K562 (cell line): Measurements from ENCODE around the gene GPX5. TPM values are rescaled to one million over a fixed set of nuclear protein-coding genes. Genes with fewer than 3 reads are reported as not detected.

ENCODE experiments used
- MYBL2 ChIP-seq, 2 experiments: fragments of 450-650 bp in 1 of 2; sonication (generic) in 1 of 2; formaldehyde crosslinking in 1 of 2; IDR thresholded peaks; 2 replicates each; pipeline versions ENCODE4 v1.6.1 to v1.8.1; 2017 to 2022; ENCODE audit warnings: borderline replicate concordance in 1 of 2, inconsistent platforms in 1 of 2, low read depth in 1 of 2, mild to moderate bottlenecking in 1 of 2, missing genetic modification reagents in 1 of 2, moderate library complexity in 1 of 2
- REST ChIP-seq, 2 experiments: fragments of 450-650 bp; formaldehyde crosslinking in 1 of 2; IDR thresholded peaks; 2 replicates each; pipeline versions ENCODE4 v1.4.0 to v1.6.1; 2014 to 2020; ENCODE audit warnings: mild to moderate bottlenecking in 2 of 2, borderline replicate concordance in 1 of 2, low read depth in 1 of 2
- TOE1 ChIP-seq, 2 experiments: fragments of 450-650 bp in 1 of 2; sonication (generic) in 1 of 2; formaldehyde crosslinking in 1 of 2; IDR thresholded peaks; 2 replicates each; pipeline versions ENCODE4 v1.7.1 to v1.8.0; 2016 to 2022; ENCODE audit warnings: borderline replicate concordance in 2 of 2, mild to moderate bottlenecking in 2 of 2, antibody characterized with exemption in 1 of 2, inconsistent platforms in 1 of 2, low read depth in 1 of 2, missing genetic modification reagents in 1 of 2, moderate library complexity in 1 of 2
- ZNF75A ChIP-seq: fragments of 450-650 bp; formaldehyde crosslinking; IDR thresholded peaks from 2 replicates; pipeline ENCODE4 v1.4.0; 2020; ENCODE audit warnings: mild to moderate bottlenecking
- polyA plus RNA-seq, 8 experiments: library from polyadenylated mRNA; depleted of rRNA in 4 of 8; stranded (reverse) in 5 of 8; unstranded in 3 of 8; fragments of >200 nt; fragmentation: Nextera tagmentation in 2 of 8; fragmentation: Illumina TruSeq in 1 of 8; extraction: Ambion mirVana in 2 of 8; extraction: Trizol in 1 of 8; gene quantifications; 2 replicates each; pipeline versions ENCODE4 v1.2.1 to v1.2.3, GENCODE V29; 2011 to 2014; ENCODE audit warnings: inconsistent platforms in 1 of 8, missing spikeins in 1 of 8
- total RNA-seq, 7 experiments: library from RNA; depleted of rRNA in 6 of 7; stranded (reverse); fragments of >200 nt in 6 of 7; fragmentation: Illumina TruSeq in 2 of 7; extraction: Trizol in 2 of 7; gene quantifications; 2 replicates each; pipeline versions ENCODE4 v1.2.1 to v1.2.3, GENCODE V29; 2011 to 2021; ENCODE audit warnings: low replicate concordance in 1 of 7
- TF ChIP-seq, protein P1 (sequence below), 2 experiments: fragments of 450-650 bp; conservative IDR thresholded peaks; 2 replicates each; pipeline ENCODE4 v1.6.1; 2017; ENCODE audit warnings: mild to moderate bottlenecking in 2 of 2, moderate library complexity in 2 of 2
- TF ChIP-seq, protein P2 (sequence below): fragments of 250-450 bp; sonication (Bioruptor Pico); IDR thresholded peaks from 2 replicates; pipeline ENCODE4 v1.8.0; 2022; ENCODE audit warnings: inconsistent platforms
- TF ChIP-seq, protein P3 (sequence below): conservative IDR thresholded peaks from 2 replicates; pipeline ENCODE4 v1.6.1; 2011; ENCODE audit warnings: low read depth, mild to moderate bottlenecking, low read length; ENCODE audit not compliant: control insufficient read depth

Gene GPX5
- total and polyA plus RNA-seq, 9 of the 15 experiments (the other 6 are each of a cell fraction or from before 2014, with no cell fraction given) = 0.07 to 0.18 (median 0.15) TPM; not detected in 6

DNA sequence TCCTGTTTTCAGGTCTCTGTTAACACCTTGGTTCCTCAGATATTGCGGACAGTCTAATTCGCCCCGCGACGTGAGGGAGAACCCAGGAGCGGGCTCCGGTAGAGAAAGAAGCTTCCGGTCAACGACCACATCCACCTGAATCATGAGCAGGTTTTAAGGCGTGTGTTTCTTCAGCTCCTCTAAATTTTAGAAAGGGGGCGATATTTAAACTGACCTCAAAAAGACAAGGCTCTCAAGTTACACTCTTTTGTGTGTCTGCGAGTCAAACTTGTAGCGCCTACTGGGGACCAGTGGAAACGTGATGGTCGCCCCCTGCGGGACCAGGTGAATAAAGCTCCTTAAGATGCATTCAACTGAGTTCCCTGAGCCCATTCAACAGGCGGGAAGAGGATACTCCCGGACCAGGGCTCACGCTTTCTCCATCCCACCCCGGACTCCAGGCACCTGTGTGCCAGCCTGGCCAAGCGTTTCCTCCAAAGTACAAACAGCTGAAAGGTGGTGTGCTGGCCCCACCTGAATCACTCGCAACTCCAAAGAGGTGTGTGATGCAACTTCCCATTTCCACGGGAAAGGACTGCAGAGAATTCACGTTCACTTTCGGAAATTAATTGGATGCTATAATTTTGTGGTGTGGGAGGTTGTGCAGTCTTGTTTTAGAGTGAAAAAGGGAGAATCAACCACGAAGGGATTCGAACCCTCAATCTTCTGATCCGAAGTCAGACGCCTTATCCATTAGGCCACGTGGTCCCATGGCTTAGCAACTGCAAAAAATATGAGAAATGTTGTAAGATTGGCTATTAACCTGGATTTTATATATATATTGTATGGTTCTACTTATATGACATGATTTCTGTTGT is 17.0 kb downstream of the GPX5 start (continued):
- TF ChIP-seq REST (IDR thresholded peaks at IDR 0.05; ENCODE audit: borderline replicate concordance) (peak; percentile 88), REST (CRISPR knock-in tag; IDR thresholded peaks at IDR 0.05; ENCODE audit: low read depth) (no peak), ZNF75A (CRISPR knock-in tag) (peak; percentile 20; the same call in 1 of the 2 replicates), MYBL2 (IDR thresholded peaks at IDR 0.05; ENCODE audit: low read depth) (peak; percentile 48; the same call in 1 of the 2 replicates), MYBL2 (CRISPR knock-in tag; IDR thresholded peaks at IDR 0.05; ENCODE audit: borderline replicate concordance) (no peak), TOE1 (IDR thresholded peaks at IDR 0.05; ENCODE audit: borderline replicate concordance) (peak; percentile 77), TOE1 (CRISPR knock-in tag; IDR thresholded peaks at IDR 0.05; ENCODE audit: borderline replicate concordance, low read depth) (peak; percentile 91; the same call in 1 of the 2 replicates)
- TF ChIP-seq, protein P1, sequence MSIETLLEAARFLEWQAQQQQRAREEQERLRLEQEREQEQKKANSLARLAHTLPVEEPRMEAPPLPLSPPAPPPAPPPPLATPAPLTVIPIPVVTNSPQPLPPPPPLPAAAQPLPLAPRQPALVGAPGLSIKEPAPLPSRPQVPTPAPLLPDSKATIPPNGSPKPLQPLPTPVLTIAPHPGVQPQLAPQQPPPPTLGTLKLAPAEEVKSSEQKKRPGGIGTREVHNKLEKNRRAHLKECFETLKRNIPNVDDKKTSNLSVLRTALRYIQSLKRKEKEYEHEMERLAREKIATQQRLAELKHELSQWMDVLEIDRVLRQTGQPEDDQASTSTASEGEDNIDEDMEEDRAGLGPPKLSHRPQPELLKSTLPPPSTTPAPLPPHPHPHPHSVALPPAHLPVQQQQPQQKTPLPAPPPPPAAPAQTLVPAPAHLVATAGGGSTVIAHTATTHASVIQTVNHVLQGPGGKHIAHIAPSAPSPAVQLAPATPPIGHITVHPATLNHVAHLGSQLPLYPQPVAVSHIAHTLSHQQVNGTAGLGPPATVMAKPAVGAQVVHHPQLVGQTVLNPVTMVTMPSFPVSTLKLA (conservative IDR thresholded peaks at IDR 0.05) = peak; percentile 92
- TF ChIP-seq, protein P2, sequence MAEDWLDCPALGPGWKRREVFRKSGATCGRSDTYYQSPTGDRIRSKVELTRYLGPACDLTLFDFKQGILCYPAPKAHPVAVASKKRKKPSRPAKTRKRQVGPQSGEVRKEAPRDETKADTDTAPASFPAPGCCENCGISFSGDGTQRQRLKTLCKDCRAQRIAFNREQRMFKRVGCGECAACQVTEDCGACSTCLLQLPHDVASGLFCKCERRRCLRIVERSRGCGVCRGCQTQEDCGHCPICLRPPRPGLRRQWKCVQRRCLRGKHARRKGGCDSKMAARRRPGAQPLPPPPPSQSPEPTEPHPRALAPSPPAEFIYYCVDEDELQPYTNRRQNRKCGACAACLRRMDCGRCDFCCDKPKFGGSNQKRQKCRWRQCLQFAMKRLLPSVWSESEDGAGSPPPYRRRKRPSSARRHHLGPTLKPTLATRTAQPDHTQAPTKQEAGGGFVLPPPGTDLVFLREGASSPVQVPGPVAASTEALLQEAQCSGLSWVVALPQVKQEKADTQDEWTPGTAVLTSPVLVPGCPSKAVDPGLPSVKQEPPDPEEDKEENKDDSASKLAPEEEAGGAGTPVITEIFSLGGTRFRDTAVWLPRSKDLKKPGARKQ = no peak
- TF ChIP-seq, protein P3, sequence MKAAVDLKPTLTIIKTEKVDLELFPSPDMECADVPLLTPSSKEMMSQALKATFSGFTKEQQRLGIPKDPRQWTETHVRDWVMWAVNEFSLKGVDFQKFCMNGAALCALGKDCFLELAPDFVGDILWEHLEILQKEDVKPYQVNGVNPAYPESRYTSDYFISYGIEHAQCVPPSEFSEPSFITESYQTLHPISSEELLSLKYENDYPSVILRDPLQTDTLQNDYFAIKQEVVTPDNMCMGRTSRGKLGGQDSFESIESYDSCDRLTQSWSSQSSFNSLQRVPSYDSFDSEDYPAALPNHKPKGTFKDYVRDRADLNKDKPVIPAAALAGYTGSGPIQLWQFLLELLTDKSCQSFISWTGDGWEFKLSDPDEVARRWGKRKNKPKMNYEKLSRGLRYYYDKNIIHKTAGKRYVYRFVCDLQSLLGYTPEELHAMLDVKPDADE = peak; percentile 48; the same call in 1 of the 2 replicates
